ENCODE data around the gene PTPRM. TPM values are rescaled to one million over a fixed set of nuclear protein-coding genes. Genes with fewer than 3 reads are reported as not detected.
A peak's percentile ranks its signal among the peaks of the same experiment; 100 is the strongest.

The PTPRM gene
- polyA plus RNA-seq, 1 experiment = 81.1 TPM

DNA sequence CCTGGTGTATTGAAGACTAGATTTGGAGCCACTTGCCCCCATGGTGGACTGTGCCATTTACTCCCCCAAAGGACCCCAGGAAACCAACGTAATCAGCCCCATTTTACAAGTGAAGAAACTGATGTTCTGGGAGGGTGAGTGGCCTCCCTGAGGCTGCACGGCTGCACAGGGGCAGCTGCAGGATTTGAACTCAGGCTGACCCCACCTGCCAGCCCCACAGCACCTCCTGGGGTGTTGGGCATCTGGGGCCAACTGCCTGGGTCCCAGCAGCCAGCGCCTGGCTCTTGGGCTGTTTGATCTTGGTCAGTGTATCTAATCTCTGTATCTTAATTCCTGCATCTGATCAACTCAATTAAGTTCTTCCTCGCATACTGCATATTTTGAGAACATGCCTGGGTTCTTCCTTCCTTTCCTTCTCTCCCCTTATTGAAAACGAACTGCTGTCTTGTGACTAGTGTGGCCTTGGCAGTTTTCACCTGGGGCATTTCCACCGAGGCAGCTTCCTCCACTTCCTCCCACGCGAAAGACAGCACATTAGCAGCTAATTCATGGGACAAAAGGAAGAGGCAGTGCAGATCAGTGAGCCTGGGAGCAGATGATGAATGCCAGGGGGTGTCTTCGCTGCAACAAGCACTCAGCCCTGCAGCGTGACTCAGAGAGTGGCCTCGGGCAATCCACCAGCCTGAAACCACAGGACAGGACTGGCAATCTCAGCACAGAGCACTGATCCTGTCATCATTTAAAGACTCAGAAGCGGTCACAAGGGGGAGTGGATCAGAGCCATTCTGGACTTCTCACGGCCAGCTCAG lies 858.0 kb downstream of the PTPRM start:
- no peak for TF ChIP-seq CTCF (IDR thresholded peaks at IDR 0.05; ENCODE audit: low read depth, low read length)
- peak; percentile 13 for DNase-seq (ENCODE audit: low read depth, low spot score)
- Histone ChIP-seq H3K4me3 (ENCODE audit: low read depth, low read length) (no peak overlapping the region), H3K27me3 (ENCODE audit: control insufficient read depth, insufficient read depth, low read length) (no peaks in the 10 kb centered on the region), H3K27ac (ENCODE audit: low read depth, low read length) (no peak overlapping the region), H3K9me3 (ENCODE audit: control insufficient read depth, insufficient read depth, low read length) (peaks cover 5% of the 10 kb centered on the region; the same call in 1 of the 2 replicates)
- POLR2A ChIA-PET = no interaction called here
- CTCF ChIA-PET = no interaction called here

- H3K4me3 ChIP-seq (ENCODE audit: low read depth, low read length) = no peak overlapping the region
- no peak overlapping the region for H3K27ac ChIP-seq (ENCODE audit: low read depth, low read length)
- H3K9me3 ChIP-seq (ENCODE audit: control insufficient read depth, insufficient read depth, low read length) = peaks cover 5% of the 10 kb centered on the region; the same call in 1 of the 2 replicates
- ChIA-PET POLR2A (no interaction called here), CTCF (no interaction called here)
- H3K27me3 ChIP-seq (ENCODE audit: control insufficient read depth, insufficient read depth, low read length) = no peaks in the 10 kb centered on the region
- TF ChIP-seq CTCF (IDR thresholded peaks at IDR 0.05; ENCODE audit: low read depth, low read length) = peak; percentile 22; the same call in 1 of the 2 replicates
- DNase-seq (ENCODE audit: low read depth, low spot score) = no peak
Observed at GRCh38 chr18:8426401-8426800, 859.3 kb downstream of the PTPRM start.

GRCh38 chr18:8427339-8427738 lies 860.2 kb downstream of the PTPRM start:
- CTCF ChIA-PET = no interaction called here
- POLR2A ChIA-PET = no interaction called here
- TF ChIP-seq CTCF (IDR thresholded peaks at IDR 0.05; ENCODE audit: low read depth, low read length) = no peak

DNA sequence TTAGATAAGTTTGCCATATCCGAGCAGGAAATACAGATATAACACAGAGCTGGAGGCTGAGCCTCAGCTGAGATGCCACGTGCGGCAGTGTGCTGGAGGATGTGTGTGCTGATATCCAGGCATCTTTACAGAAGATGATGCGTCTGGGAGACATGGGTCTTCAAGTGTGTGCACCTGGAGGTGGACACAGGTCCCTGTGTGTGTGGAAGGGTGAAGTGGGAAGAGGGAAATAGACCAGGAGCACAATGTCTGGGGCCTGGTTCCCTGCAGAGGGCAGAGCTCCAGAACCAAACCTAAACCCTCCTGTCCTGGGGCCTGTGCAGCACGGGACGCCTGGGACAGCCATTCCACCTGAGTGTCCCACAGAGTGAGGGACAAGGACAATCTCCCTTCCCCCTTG lies 861.8 kb downstream of the PTPRM start:
- Histone ChIP-seq H3K4me3 (ENCODE audit: low read depth, low read length) (no peak overlapping the region), H3K9me3 (ENCODE audit: control insufficient read depth, insufficient read depth, low read length) (no peaks in the 10 kb centered on the region; the same call in 1 of the 2 replicates), H3K27me3 (ENCODE audit: control insufficient read depth, insufficient read depth, low read length) (peaks cover 6% of the 10 kb centered on the region), H3K27ac (ENCODE audit: low read depth, low read length) (no peak overlapping the region)
- ChIA-PET POLR2A (no interaction called here), CTCF (no interaction called here)
- DNase-seq (ENCODE audit: low read depth, low spot score) = no peak
- no peak for TF ChIP-seq CTCF (IDR thresholded peaks at IDR 0.05; ENCODE audit: low read depth, low read length)

More at GRCh38 chr18:8427339-8427738, 860.2 kb downstream of the PTPRM start:
- DNase-seq (ENCODE audit: low read depth, low spot score) = no peak
- Histone ChIP-seq H3K27me3 (ENCODE audit: control insufficient read depth, insufficient read depth, low read length) (peaks cover 2% of the 10 kb centered on the region), H3K9me3 (ENCODE audit: control insufficient read depth, insufficient read depth, low read length) (no peaks in the 10 kb centered on the region; the same call in 1 of the 2 replicates), H3K4me3 (ENCODE audit: low read depth, low read length) (no peak overlapping the region), H3K27ac (ENCODE audit: low read depth, low read length) (no peak overlapping the region)

DNA sequence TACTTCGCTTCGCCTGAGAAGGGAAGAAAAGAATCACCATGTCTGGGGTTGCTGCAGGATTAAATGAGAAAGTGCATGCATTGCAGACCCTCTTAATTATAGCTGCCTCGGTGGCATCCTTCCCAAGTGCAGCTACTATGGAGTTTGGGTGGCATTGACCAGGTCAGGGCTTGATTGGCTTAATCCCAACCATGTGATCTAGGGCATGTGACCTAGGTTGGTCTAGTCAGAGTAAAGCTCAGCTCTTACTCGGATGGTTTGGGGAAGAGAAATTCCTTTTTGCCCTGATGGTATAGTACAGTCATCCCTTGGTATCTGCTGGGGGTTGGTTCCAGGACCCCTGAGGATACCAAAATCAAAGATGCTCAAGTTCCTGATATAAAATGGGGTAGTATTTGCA lies 863.9 kb downstream of the PTPRM start:
- H3K9me3 ChIP-seq (ENCODE audit: control insufficient read depth, insufficient read depth, low read length) = no peaks in the 10 kb centered on the region; the same call in 1 of the 2 replicates
- CTCF ChIA-PET = no interaction called here
- no peak for TF ChIP-seq CTCF (IDR thresholded peaks at IDR 0.05; ENCODE audit: low read depth, low read length)
- POLR2A ChIA-PET = no interaction called here
- no peak overlapping the region for H3K27ac ChIP-seq (ENCODE audit: low read depth, low read length)
- H3K4me3 ChIP-seq (ENCODE audit: low read depth, low read length) = no peak overlapping the region
- DNase-seq (ENCODE audit: low read depth, low spot score) = no peak
- H3K27me3 ChIP-seq (ENCODE audit: control insufficient read depth, insufficient read depth, low read length) = peaks cover 10% of the 10 kb centered on the region
